Heart right ventricle (tissue), 16 donors: ENCODE measurements around the gene DHRS13. TPM values are rescaled to one million over a fixed set of nuclear protein-coding genes. Genes with fewer than 3 reads are reported as not detected.
"Not testable (repeated sequence)": the region's sequence is repeated elsewhere in the genome, so short reads cannot be mapped to it uniquely, and the experiment has no call there.

ENCODE experiments used
- ATAC-seq, 8 donors: fragments of 200-7000 bp; cut with Tn5 transposase; one replicate each; pipeline ENCODE4 v1.9.1; 2020; ENCODE audit warnings: mild to moderate bottlenecking in 8 of 8, moderate library complexity in 8 of 8, moderate number of reproducible peaks in 1 of 8
- DNase-seq, 2 donors: peaks; one replicate each; pipeline ENCODE4 v3.0.0-alpha.2; 2020
- H3K27ac ChIP-seq, 10 donors: fragments of 200-600 bp; sonication (generic) in 2 of 10; one replicate each; pipeline versions ENCODE4 v1.5.0 to v1.8.0; 2020 to 2022; ENCODE audit warnings: mild to moderate bottlenecking in 3 of 10
- H3K27me3 ChIP-seq, 7 donors: fragments of 200-600 bp; one replicate each; pipeline ENCODE4 v1.8.0; 2021 to 2022; ENCODE audit warnings: mild to moderate bottlenecking in 2 of 7
- H3K36me3 ChIP-seq, 9 donors: fragments of 200-600 bp; sonication (generic) in 1 of 9; one replicate each; pipeline versions ENCODE4 v1.5.0 to v1.8.0; 2020 to 2022; ENCODE audit warnings: mild to moderate bottlenecking in 2 of 9
- H3K4me1 ChIP-seq, 9 donors: fragments of 200-600 bp; sonication (generic) in 1 of 9; one replicate each; pipeline versions ENCODE4 v1.5.0 to v1.8.0; 2020 to 2022; ENCODE audit warnings: mild to moderate bottlenecking in 4 of 9
- H3K4me3 ChIP-seq, 10 donors: fragments of 200-600 bp; sonication (generic) in 2 of 10; one replicate each; pipeline versions ENCODE4 v1.5.0 to v1.8.0; 2020 to 2022; ENCODE audit warnings: mild to moderate bottlenecking in 7 of 10, moderate library complexity in 2 of 10
- H3K9me3 ChIP-seq, 11 donors: fragments of 200-600 bp in 10 of 11; sonication (generic) in 2 of 11; one replicate each; pipeline versions ENCODE4 v1.5.0 to v1.8.0; 2013 to 2022; ENCODE audit warnings: mild to moderate bottlenecking in 2 of 11, control low read depth in 1 of 11, moderate library complexity in 1 of 11
- WGBS, 2 donors: extraction: QIAGEN DNeasy Blood & Tissue Kit; methylation state at CpG; one replicate each; pipeline ENCODE4 v1.1.7; 2013; ENCODE audit warnings: inconsistent platforms in 1 of 2; 5-methylcytosine and 5-hydroxymethylcytosine counted together
- intact Hi-C, 10 donors: fragments of 100-400 bp; cut with DNase I; formaldehyde crosslinking; loops; one replicate each; pipeline versions ENCODE4 v1.11.1 to v1.14.2; 2022
- polyA plus RNA-seq, 2 donors: library from polyadenylated mRNA; stranded (reverse); fragments of 200-250 nt; gene quantifications; one replicate each; pipeline ENCODE4 v1.2.3, GENCODE V29; 2013
- total RNA-seq, 10 donors: library from RNA; stranded (reverse); fragmentation: NEBNext Ultra II Directional in 3 of 10; extraction: Animal tissue kit (Norgen Biotek cat#: 25700) in 3 of 10; gene quantifications; one replicate each; pipeline versions ENCODE4 v1.2.1 to v1.2.4, GENCODE V29; 2021 to 2023
- TF ChIP-seq, protein P1 (sequence below), 9 donors: fragments of 200-600 bp; sonication (generic) in 2 of 9; IDR thresholded peaks; one replicate each; pipeline versions ENCODE4 v1.5.0 to v1.8.0; 2021 to 2022; ENCODE audit warnings: antibody characterized with exemption in 9 of 9, mild to moderate bottlenecking in 5 of 9, moderate library complexity in 1 of 9
- donor health status: Arrhythmogenic right ventricular cardiomyopathy.
- donor health status: ischemic (EF 13 %, LVEDD 7.1; RV severe dilation, severe dysfunction).
- donor health status: healthy with polysubstance abuse.
- donor health status: DM: no; HTN: yes; CAD: no.
- donor health status: DM: no; HTN: no; CAD: no.
- donor health status: ischemic (EF 25% LVEDD 6.9; RV normal size, moderate dysfunction).
- donor health status: ischemic (EF 25% LVEDD 5.7; RV mildly dilated, moderate dysfunction).
- donor health status: healthy.
- donor health status: DM: yes; HTN: yes; CAD: no.
- donor health status: Ischemic cardiomyopathy.
- donor health status: ischemic (EF 35%, LVEDD 5.7; RV mildly dilated, moderate dysfunction).
- donor health status: nonischemic (EF 11% LVEDD 7.7; RV severe dilation, severe dysfunction).
- donor health status: DM: yes; HTN: yes; CAD: no.
- donor health status: PGD.
- donor health status: ischemic (EF 29% LVEDD 5.4; RV normal size, mild dysfunction).
- donor health status: nonischemic (EF 23%, LVEDD 6.1; RV moderate dilation, normal function).

DHRS13 gene
- total and polyA plus RNA-seq, 12 donors, result 1.1 to 5.6 (median 2.6) TPM

GRCh38 chr17:28935744-28936460 is 33.0 kb upstream of the DHRS13 start:
- H3K4me1 ChIP-seq, result peaks cover 15 to 67% (median 57%) of the 10 kb centered on the region in 9 donors
- DNase-seq (no peak), ATAC-seq (no peak)
- H3K27me3 ChIP-seq, result no peaks in the 10 kb centered on the region
- intact Hi-C loops, result loop anchor here in 1 of 10 donors (5.0 kb wide), 1 partner anchor 34 kb away; the partner anchor contains the start of gene DHRS13
- no peak overlapping the region for H3K4me3 ChIP-seq
- H3K27ac ChIP-seq, result peak overlapping the region in 2 of 10 donors; percentile 26 to 80
- TF ChIP-seq, protein P1, sequence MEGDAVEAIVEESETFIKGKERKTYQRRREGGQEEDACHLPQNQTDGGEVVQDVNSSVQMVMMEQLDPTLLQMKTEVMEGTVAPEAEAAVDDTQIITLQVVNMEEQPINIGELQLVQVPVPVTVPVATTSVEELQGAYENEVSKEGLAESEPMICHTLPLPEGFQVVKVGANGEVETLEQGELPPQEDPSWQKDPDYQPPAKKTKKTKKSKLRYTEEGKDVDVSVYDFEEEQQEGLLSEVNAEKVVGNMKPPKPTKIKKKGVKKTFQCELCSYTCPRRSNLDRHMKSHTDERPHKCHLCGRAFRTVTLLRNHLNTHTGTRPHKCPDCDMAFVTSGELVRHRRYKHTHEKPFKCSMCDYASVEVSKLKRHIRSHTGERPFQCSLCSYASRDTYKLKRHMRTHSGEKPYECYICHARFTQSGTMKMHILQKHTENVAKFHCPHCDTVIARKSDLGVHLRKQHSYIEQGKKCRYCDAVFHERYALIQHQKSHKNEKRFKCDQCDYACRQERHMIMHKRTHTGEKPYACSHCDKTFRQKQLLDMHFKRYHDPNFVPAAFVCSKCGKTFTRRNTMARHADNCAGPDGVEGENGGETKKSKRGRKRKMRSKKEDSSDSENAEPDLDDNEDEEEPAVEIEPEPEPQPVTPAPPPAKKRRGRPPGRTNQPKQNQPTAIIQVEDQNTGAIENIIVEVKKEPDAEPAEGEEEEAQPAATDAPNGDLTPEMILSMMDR (IDR thresholded peaks at IDR 0.05), result no peak
- H3K36me3 ChIP-seq, result peaks cover 0 to 41% (median 0%) of the 10 kb centered on the region in 9 donors
- WGBS, 2 donors, result 88 to 91% methylated on average over 8 of the region's 8 CpGs
- H3K9me3 ChIP-seq, result no peaks in the 10 kb centered on the region

GRCh38 chr17:28934508-28934907 is 31.6 kb upstream of the DHRS13 start:
- Histone ChIP-seq H3K36me3 (peaks cover 0 to 50% (median 0%) of the 10 kb centered on the region in 9 donors), H3K4me1 (peaks cover 8 to 62% (median 54%) of the 10 kb centered on the region in 9 donors)
- H3K9me3 ChIP-seq, H3K27ac ChIP-seq, ATAC-seq, H3K4me3 ChIP-seq, H3K27me3 ChIP-seq, intact Hi-C loops, DNase-seq: not testable (repeated sequence)
- WGBS, 2 donors, result 96 to 97% methylated on average over 8 of the region's 8 CpGs

DNA sequence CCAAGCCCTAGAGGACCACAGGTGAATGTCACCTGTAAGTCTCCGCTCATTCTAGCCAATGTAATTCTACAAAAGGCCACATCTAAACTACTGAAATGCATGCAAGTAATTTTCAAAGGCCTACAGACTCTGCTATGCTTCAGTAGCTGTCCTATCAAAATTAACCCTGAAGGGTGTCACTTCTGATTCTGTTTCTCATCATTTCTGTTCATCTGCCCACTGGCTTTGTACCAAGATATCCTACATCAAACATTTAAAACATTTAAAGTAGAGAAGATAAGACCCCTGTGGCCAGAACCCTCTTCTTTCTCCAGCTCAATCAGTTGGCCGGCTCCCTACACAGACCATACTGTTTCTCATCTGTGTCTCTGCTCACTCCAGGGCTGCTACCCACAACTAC is 26.9 kb upstream of the DHRS13 start:
- TF ChIP-seq, protein P1 (IDR thresholded peaks at IDR 0.05), result no peak
- H3K4me1 ChIP-seq, result peaks cover 0 to 50% (median 19%) of the 10 kb centered on the region in 9 donors
- ATAC-seq, result no peak
- intact Hi-C loops, result no loop called here
- peaks cover 0 to 57% (median 0%) of the 10 kb centered on the region in 9 donors for H3K36me3 ChIP-seq
- no peak for DNase-seq
- H3K9me3 ChIP-seq, result peaks cover 0 to 14% (median 0%) of the 10 kb centered on the region in 11 donors
- 78 to 85% methylated on average over 2 of the region's 2 CpGs for WGBS, 2 donors
- no peak overlapping the region for H3K4me3 ChIP-seq
- no peaks in the 10 kb centered on the region for H3K27me3 ChIP-seq
- no peak overlapping the region for H3K27ac ChIP-seq

GRCh38 chr17:28928061-28928460 is 25.2 kb upstream of the DHRS13 start:
- TF ChIP-seq, protein P1 (IDR thresholded peaks at IDR 0.05), result no peak
- H3K9me3 ChIP-seq, result peaks cover 0 to 14% (median 0%) of the 10 kb centered on the region in 11 donors
- intact Hi-C loops, result no loop called here
- no peaks in the 10 kb centered on the region for H3K27me3 ChIP-seq
- ATAC-seq (no peak), DNase-seq (no peak)
- 96 to 97% methylated on average over 2 of the region's 2 CpGs for whole genome bisulfite sequencing, 2 donors
- peak overlapping the region in 1 of 10 donors; percentile 91 for H3K27ac ChIP-seq
- peaks cover 0 to 65% (median 14%) of the 10 kb centered on the region in 9 donors for H3K36me3 ChIP-seq
- H3K4me1 ChIP-seq, result peaks cover 0 to 52% (median 19%) of the 10 kb centered on the region in 9 donors
- no peak overlapping the region for H3K4me3 ChIP-seq

- H3K36me3 ChIP-seq, result peaks cover 0 to 78% (median 17%) of the 10 kb centered on the region in 9 donors
- H3K4me1 ChIP-seq, result peaks cover 0 to 52% (median 19%) of the 10 kb centered on the region in 9 donors
- no peaks in the 10 kb centered on the region for H3K27me3 ChIP-seq
- ATAC-seq, result no peak
- peaks cover 0 to 14% (median 0%) of the 10 kb centered on the region in 11 donors for H3K9me3 ChIP-seq
- no peak for DNase-seq
- TF ChIP-seq, protein P1 (IDR thresholded peaks at IDR 0.05), result no peak
- intact Hi-C loops, result no loop called here
- WGBS, 2 donors, result 95 to 99% methylated on average over 4 of the region's 4 CpGs
- H3K4me3 ChIP-seq, result no peak overlapping the region
- H3K27ac ChIP-seq, result peak overlapping the region in 4 of 10 donors; percentile 44 to 91 (median 56)
These were observed 23.9 kb upstream of the DHRS13 start for GRCh38 chr17:28926786-28927185.
